HPDE6-E6E7 (cell line): ENCODE measurements around the gene RALGPS1.

Source experiments
- DNase-seq: peaks from one replicate; pipeline ENCODE4 v3.0.0; 2011; ENCODE audit warnings: missing footprints; ENCODE audit errors: extremely low spot score

The RALGPS1 gene

DNA sequence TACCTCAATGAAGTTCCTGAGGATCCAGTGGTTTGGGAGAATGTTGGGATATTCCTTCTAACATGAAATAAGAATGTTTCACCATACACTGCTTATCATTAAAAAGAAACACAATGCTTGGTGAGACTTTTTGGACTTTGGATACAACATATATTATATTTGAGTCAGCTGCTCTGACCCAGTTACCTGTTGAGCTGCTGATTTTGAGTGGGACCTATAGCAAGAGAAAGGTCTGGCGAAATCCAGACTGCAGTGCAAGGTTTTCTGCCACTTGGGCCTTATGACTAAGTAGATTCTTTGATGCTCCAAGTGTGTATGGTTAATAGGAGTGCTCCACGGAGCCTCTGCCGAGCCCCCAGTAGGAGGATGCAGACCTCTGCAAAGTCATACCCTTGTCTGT is 10.0 kb upstream of the RALGPS1 start:
- no peak for DNase-seq

DNA sequence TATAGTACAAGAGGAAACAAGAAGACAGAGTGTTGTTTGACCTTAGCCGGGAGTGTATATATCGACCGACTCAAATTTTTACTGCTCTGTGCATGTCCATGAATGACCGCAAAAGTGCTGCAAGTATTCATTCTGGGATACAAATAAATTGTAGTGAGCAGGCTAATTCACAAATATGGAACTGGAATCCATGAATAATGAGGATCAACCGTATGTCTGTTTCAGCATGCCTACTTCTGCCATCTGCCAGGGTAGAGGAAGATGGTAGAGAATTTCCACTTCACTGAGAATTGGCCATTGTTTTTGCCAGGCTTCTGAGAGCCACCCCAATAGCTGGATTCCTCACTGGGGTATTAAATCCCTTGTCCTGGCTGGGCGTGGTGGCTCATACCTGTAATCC is 8.5 kb upstream of the RALGPS1 start:
- no peak for DNase-seq

GRCh38 chr9:126907058-126907457 is 7.5 kb upstream of the RALGPS1 start:
- DNase-seq = no peak

- DNase-seq = peak; percentile 49
Observed at GRCh38 chr9:126915281-126915816, 767 bp downstream of the RALGPS1 start.

DNA sequence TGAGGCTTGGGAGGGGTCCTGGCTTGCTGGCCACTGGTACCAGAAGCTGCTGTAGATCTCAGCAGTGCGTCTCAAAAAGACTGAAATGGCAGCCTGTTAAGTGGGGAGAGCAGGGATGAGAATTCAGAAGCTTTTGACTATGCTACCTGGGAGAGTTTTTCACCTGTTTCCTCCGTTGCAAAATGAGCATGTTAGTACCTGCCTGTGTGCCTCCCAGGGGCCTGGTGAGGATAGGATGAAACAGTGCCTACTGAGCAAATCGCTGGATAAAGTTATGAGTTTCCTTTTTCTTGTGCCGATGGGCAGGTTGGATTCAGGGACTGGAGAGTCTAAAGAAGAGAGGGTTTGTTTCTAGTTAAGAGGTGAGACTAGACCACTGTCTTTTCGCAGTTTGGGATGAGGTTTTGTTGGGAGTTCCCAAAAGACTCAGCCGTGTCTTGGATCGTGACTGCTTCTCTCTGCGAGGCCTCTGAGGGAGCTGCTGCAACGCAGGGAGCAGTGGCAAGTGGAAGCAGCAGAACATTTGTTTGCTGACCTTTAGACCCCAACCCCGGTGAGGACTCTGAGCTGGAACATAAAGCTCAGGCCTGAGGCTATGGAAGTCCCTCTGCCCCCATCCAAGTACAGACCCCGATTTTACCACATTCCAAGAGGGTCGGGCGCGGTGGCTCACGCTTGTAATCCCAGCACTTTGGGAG is 1.4 kb downstream of the RALGPS1 start:
- DNase-seq = peak; percentile 64

DNA sequence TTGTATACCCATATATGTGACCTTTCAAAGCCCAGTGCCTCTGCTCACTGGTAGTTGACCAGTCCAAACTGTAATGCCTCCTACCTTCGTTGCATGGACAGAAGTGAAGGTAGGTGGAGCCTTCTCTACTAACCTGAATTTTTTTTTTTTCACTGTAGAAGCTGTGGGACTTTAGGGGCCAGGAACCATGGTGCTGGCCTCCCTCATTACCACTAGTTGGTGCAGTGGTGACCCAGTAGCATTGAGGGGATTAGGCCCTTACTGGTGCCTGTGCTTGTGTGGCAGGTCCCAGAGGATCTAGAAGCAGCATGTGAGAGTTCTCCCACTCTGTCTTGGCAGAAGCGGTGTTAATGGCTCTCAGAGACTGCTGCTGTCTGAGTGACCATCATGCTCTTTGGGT is 2.3 kb downstream of the RALGPS1 start:
- DNase-seq = no peak

DNA sequence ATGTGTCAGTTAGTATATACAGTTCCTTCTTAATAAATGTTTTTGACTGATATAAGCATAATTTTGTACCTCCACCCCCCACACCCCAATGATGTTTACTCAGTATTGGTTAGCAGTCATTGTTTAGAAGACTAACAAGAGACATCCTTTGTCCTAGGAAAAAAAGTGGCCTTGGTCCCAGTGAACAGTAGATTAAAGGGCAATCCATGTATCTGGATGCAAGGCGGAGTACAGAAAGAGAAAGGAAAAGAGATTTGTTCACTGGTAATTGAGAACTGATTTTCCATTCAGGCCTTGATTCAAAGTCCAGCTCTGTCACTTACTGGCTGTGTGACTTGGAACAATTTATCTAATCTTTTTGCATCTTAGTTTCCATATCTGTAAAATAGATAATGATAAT is 4.6 kb downstream of the RALGPS1 start:
- no peak for DNase-seq

DNA sequence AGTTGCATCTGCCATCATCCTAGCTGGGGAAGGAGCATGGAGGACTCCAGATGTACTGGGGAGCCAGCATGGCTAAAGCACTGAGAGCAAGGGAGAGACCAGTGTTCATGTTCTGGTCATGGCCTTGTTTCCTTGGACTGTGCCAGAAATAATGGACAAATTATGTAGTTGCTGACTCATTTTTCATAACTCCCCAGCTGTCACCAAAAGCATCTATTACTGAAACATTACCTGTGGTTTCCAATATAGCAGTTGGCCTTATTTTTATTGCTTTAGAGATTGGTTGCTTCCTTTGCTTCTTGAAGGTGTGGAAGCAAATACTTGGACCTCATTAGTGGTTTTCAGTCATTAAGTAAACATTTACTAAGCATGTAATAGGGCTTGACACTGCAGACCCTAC is 11.3 kb downstream of the RALGPS1 start:
- no peak for DNase-seq

- DNase-seq = no peak
Observed at GRCh38 chr9:126926364-126926763, 11.8 kb downstream of the RALGPS1 start.

GRCh38 chr9:126927419-126927818 is 12.8 kb downstream of the RALGPS1 start:
- DNase-seq = no peak

- DNase-seq = no peak
Observed at GRCh38 chr9:126932871-126933321, 18.3 kb downstream of the RALGPS1 start.

- no peak for DNase-seq
Observed at GRCh38 chr9:126933334-126933980, 18.9 kb downstream of the RALGPS1 start.

GRCh38 chr9:126934441-126934840 is 19.9 kb downstream of the RALGPS1 start:
- no peak for DNase-seq

- DNase-seq = no peak
Observed at GRCh38 chr9:126935630-126936029, 21.0 kb downstream of the RALGPS1 start.

DNA sequence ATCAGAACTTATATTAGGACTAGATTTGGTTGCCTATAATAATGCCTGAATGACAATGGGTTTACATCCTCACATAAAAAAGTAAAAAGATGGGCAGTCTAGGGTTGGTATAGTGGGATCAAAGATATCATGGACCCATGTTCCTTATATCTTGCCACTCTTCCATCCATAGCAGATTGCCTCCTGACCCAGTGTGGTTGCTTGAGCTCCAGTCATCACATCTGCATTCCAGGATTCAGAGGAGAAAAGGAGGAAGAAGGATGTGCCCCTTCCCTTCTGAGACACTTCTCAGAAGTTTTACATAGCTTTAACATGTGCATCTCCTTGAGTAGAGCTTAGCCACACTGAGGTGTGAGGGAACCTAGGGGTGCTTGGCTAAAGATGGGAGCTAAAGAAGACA is 22.9 kb downstream of the RALGPS1 start:
- no peak for DNase-seq

DNA sequence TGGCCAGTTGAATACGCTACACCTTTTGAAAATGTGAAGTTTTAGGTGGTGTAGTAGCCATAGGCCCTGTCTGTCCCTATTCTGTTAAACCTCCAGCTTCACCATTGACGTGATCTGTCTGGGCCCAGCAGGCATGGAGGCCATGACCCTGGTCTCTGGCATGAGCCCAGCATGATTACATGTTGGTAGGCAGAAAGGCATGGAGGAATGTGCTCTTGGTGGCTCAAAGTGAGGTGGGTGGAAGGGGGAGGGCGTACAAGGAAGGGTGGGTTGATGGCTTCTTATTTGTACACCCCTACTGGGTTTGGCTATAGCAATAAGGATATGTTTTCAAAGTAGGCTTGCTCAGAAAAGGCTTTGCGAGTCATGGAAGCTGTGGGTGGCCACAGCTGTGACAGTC is 23.7 kb downstream of the RALGPS1 start:
- DNase-seq = no peak

GRCh38 chr9:126939821-126940221 is 25.2 kb downstream of the RALGPS1 start:
- DNase-seq = no peak

- DNase-seq = no peak
Observed at GRCh38 chr9:126942399-126942798, 27.8 kb downstream of the RALGPS1 start.

GRCh38 chr9:126945682-126946081 is 31.1 kb downstream of the RALGPS1 start:
- no peak for DNase-seq

- DNase-seq = no peak
Observed at GRCh38 chr9:126947529-126947928, 32.9 kb downstream of the RALGPS1 start.

GRCh38 chr9:126952205-126952977 is 37.8 kb downstream of the RALGPS1 start:
- no peak for DNase-seq

DNA sequence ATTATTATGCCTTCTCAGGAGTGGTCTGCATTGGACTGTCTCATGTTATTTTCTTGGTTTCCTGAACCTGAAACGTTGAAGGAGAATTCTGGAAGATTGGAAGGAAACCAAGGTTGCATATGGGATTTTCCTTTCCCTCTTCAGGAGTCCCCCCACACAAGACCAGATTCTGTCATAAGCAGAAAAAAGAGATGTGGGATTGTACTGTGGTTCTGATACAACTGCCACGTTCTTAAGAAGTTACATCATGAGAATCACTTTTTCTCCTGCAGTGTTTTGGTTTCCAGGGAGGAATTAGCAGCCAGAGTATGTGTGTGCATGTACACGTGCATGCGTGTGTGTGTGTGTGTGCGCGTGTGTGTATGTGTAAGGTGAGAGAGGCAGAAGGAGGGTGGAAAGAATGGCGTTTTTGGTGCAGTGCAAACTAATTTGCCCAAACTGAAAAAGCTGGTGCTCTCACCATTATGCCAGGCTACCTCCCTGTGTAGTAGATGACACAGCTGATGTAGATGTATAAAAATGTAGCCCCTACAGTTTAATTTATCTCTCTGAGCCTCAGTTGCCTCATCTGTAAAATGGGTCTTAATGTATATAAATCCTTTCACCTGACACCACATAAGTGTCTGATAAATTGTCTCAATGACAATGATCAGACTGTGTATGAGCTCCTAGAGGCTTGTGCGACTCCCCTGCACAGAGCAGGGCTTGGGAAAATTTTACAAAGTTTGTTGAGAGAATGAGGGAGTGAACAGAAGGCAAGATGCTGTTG is 38.6 kb downstream of the RALGPS1 start:
- DNase-seq = no peak
